GM13977 (cell line): Measurements from ENCODE around the gene SEPTIN5.

Experiments used
- DNase-seq: peaks from one replicate; pipeline ENCODE4 v3.0.0; 2012; ENCODE audit warnings: low spot score
- in situ Hi-C: fragments of 300-500 bp; cut with MboI; formaldehyde crosslinking; loops from one replicate; pipeline ENCODE4 v1.12.0; 2022; ENCODE audit warnings: low sequenced_read_pairs, low pct_unique_long_range_greater_than_20kb, mixed read lengths, inconsistent platforms; ENCODE audit not compliant: unreplicated experiment
- TF ChIP-seq, protein P1 (sequence below): IDR thresholded peaks from 2 replicates; pipeline ENCODE4 v1.5.1; 2012; ENCODE audit warnings: mild to moderate bottlenecking, control low read depth; ENCODE audit not compliant: insufficient read depth; ENCODE audit errors: extremely low read depth, missing control alignments

SEPTIN5 gene

GRCh38 chr22:19742160-19743066, 28.1 kb downstream of the SEPTIN5 start:
- in situ Hi-C loops = no loop called here
- TF ChIP-seq, protein P1, sequence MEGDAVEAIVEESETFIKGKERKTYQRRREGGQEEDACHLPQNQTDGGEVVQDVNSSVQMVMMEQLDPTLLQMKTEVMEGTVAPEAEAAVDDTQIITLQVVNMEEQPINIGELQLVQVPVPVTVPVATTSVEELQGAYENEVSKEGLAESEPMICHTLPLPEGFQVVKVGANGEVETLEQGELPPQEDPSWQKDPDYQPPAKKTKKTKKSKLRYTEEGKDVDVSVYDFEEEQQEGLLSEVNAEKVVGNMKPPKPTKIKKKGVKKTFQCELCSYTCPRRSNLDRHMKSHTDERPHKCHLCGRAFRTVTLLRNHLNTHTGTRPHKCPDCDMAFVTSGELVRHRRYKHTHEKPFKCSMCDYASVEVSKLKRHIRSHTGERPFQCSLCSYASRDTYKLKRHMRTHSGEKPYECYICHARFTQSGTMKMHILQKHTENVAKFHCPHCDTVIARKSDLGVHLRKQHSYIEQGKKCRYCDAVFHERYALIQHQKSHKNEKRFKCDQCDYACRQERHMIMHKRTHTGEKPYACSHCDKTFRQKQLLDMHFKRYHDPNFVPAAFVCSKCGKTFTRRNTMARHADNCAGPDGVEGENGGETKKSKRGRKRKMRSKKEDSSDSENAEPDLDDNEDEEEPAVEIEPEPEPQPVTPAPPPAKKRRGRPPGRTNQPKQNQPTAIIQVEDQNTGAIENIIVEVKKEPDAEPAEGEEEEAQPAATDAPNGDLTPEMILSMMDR = no peak
- DNase-seq = no peak

GRCh38 chr22:19743081-19743480, 28.8 kb downstream of the SEPTIN5 start:
- DNase-seq = no peak
- TF ChIP-seq, protein P1 = no peak
- in situ Hi-C loops = no loop called here

GRCh38 chr22:19743651-19744050, 29.3 kb downstream of the SEPTIN5 start:
- in situ Hi-C loops = no loop called here
- TF ChIP-seq, protein P1 = no peak
- no peak for DNase-seq

DNA sequence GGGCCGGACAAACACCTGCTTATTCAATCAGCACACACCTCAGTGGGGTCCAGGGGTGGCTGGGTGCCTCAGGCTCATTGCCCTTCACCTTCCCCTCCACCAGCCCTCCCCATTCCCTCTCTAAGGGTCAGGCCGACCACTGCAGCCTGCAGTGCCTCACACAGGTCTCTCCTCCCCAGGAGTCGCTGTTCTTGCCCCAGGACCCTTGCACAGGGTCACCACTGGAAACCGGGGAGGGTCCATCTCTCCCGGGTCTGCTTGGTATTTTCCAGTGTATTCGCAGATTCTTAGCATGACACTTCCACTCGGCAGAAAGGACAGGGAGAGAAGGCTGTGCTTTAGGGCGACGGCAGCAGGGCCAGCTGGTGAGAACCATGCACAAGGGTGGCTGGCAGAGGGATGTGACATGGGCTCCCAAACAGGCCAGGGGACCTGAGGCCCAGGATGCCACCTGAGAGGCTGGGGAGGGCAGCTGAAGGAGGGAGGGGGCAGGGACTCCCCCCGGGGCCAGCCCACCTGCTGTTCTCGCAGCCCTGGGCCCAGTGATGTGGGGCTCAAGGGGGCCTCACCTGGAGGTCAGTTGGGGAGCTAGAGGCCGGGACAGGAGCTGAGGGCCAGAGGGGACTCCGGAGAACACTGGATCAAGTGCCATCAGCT, 30.2 kb downstream of the SEPTIN5 start:
- DNase-seq = no peak
- TF ChIP-seq, protein P1 = no peak
- in situ Hi-C loops = no loop called here

- DNase-seq = no peak
- TF ChIP-seq, protein P1 = no peak
- in situ Hi-C loops = no loop called here
Observed at GRCh38 chr22:19745155-19746101, 31.1 kb downstream of the SEPTIN5 start.

DNA sequence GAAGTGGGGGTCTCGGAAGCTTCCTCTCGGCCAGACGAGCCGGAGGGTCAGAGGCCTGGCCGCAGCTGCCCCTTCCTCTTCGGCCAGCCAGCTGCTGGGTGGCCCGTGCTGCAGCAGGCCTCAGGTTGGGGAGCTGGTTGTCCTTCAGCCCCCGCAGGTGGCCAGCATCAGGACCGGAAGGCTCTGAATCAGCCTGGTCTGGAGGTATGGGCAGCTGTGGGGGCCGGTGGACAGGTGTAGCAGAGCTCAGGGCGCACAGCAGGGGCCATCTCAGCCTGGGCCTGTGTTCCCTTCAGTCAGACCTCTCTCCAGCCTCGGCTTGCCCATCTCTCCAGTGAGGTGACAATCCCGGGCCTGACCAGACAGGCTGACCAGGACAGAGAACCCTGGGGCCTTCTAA, 32.4 kb downstream of the SEPTIN5 start:
- TF ChIP-seq, protein P1 = no peak
- DNase-seq = no peak
- in situ Hi-C loops = no loop called here
